ENCODE results near the gene KCTD14.
"Not testable (repeated sequence)": the region's sequence is repeated elsewhere in the genome, so short reads cannot be mapped to it uniquely, and the experiment has no call there.

GRCh38 chr11:78041380-78041719 is 18.3 kb upstream of the KCTD14 start:
- TF ChIP-seq RAD21 (IDR thresholded peaks at IDR 0.05; ENCODE audit: low read length); CTCF (conservative IDR thresholded peaks at IDR 0.05; ENCODE audit: low read depth, low read length); POLR2A (IDR thresholded peaks at IDR 0.05; ENCODE audit: low read depth, low read length); RCOR1 (IDR thresholded peaks at IDR 0.05; ENCODE audit: insufficient replicate concordance, low read length); CEBPB (IDR thresholded peaks at IDR 0.05; ENCODE audit: low read depth, low read length); FOS (IDR thresholded peaks at IDR 0.05; ENCODE audit: low read depth, low read length); SMC3 (IDR thresholded peaks at IDR 0.05; ENCODE audit: low read depth, low read length); BHLHE40 (IDR thresholded peaks at IDR 0.05; ENCODE audit: low read depth, low read length); MXI1 (IDR thresholded peaks at IDR 0.05; ENCODE audit: borderline replicate concordance, low read depth, low read length); MAZ (IDR thresholded peaks at IDR 0.05; ENCODE audit: borderline replicate concordance, low read depth, low read length); ELK1 (IDR thresholded peaks at IDR 0.05; ENCODE audit: borderline replicate concordance, low read depth, low read length); MAFK (IDR thresholded peaks at IDR 0.05; ENCODE audit: low read depth, low read length): not testable (repeated sequence)
